NCI-H2196 treated with DMSO at 0.1 percent for 48 hours (cell line): ENCODE results near the gene KIF1B.
A peak's percentile ranks its signal among the peaks of the same experiment; 100 is the strongest.

Experiments
- DNase-seq: peaks from one replicate; lab custom pipeline; 2025; ENCODE audit not compliant: unreplicated experiment; lab: John Stamatoyannopoulos, UW

The KIF1B gene

GRCh38 chr1:10326251-10326650, 115.9 kb downstream of the KIF1B start:
- no peak for DNase-seq

GRCh38 chr1:10328180-10328963, 118.0 kb downstream of the KIF1B start:
- DNase-seq, result no peak

GRCh38 chr1:10337436-10337835, 127.1 kb downstream of the KIF1B start:
- DNase-seq, result no peak

GRCh38 chr1:10338047-10338446, 127.7 kb downstream of the KIF1B start:
- no peak for DNase-seq

- DNase-seq, result no peak
These were observed 128.2 kb downstream of the KIF1B start for GRCh38 chr1:10338611-10339010.

GRCh38 chr1:10339036-10339567, 128.7 kb downstream of the KIF1B start:
- no peak for DNase-seq

GRCh38 chr1:10339815-10340214, 129.4 kb downstream of the KIF1B start:
- no peak for DNase-seq

- DNase-seq, result no peak
These were observed 130.7 kb downstream of the KIF1B start for GRCh38 chr1:10340930-10341590.

- DNase-seq, result no peak
These were observed 136.7 kb downstream of the KIF1B start for GRCh38 chr1:10347109-10347508.

- no peak for DNase-seq
These were observed 142.9 kb downstream of the KIF1B start for GRCh38 chr1:10353282-10353681.

GRCh38 chr1:10353693-10354092, 143.3 kb downstream of the KIF1B start:
- no peak for DNase-seq

- no peak for DNase-seq
These were observed 149.7 kb downstream of the KIF1B start for GRCh38 chr1:10360045-10360444.

- DNase-seq, result no peak
These were observed 151.1 kb downstream of the KIF1B start for GRCh38 chr1:10361515-10361914.

GRCh38 chr1:10368194-10368593, 157.8 kb downstream of the KIF1B start:
- DNase-seq, result no peak

- no peak for DNase-seq
These were observed 164.1 kb downstream of the KIF1B start for GRCh38 chr1:10374442-10374860.

GRCh38 chr1:10377365-10378029, 167.1 kb downstream of the KIF1B start:
- peak; percentile 19 for DNase-seq

- DNase-seq, result no peak
These were observed 167.9 kb downstream of the KIF1B start for GRCh38 chr1:10378081-10378841.

- DNase-seq, result no peak
These were observed 168.8 kb downstream of the KIF1B start for GRCh38 chr1:10379101-10379620.

- DNase-seq, result no peak
These were observed 169.3 kb downstream of the KIF1B start for GRCh38 chr1:10379676-10380075.

- DNase-seq, result no peak
These were observed 170.4 kb downstream of the KIF1B start for GRCh38 chr1:10380594-10381275.
